K562 treated with DMSO at 1 percent for 12 hours (cell line): ENCODE measurements around the gene TBC1D10A. TPM values are rescaled to one million over a fixed set of nuclear protein-coding genes. Genes with fewer than 3 reads are reported as not detected.

Experiments
- total RNA-seq: library from RNA; unstranded; fragments of 300-600 nt; gene quantifications from 2 replicates; pipeline ENCODE4 v1.2.3, GENCODE V29; 2022; ENCODE audit not compliant: insufficient read depth

Gene TBC1D10A, protein sequence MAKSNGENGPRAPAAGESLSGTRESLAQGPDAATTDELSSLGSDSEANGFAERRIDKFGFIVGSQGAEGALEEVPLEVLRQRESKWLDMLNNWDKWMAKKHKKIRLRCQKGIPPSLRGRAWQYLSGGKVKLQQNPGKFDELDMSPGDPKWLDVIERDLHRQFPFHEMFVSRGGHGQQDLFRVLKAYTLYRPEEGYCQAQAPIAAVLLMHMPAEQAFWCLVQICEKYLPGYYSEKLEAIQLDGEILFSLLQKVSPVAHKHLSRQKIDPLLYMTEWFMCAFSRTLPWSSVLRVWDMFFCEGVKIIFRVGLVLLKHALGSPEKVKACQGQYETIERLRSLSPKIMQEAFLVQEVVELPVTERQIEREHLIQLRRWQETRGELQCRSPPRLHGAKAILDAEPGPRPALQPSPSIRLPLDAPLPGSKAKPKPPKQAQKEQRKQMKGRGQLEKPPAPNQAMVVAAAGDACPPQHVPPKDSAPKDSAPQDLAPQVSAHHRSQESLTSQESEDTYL
- 14.7 and 19.6 TPM in 2 replicates for total RNA-seq

GRCh38 chr22:30326706-30327362, at the start of gene TBC1D10A:
TSS of gene TBC1D10A (minus strand) at chr22:30326941. CDS start at chr22:30326881, 60 bp downstream.

DNA sequence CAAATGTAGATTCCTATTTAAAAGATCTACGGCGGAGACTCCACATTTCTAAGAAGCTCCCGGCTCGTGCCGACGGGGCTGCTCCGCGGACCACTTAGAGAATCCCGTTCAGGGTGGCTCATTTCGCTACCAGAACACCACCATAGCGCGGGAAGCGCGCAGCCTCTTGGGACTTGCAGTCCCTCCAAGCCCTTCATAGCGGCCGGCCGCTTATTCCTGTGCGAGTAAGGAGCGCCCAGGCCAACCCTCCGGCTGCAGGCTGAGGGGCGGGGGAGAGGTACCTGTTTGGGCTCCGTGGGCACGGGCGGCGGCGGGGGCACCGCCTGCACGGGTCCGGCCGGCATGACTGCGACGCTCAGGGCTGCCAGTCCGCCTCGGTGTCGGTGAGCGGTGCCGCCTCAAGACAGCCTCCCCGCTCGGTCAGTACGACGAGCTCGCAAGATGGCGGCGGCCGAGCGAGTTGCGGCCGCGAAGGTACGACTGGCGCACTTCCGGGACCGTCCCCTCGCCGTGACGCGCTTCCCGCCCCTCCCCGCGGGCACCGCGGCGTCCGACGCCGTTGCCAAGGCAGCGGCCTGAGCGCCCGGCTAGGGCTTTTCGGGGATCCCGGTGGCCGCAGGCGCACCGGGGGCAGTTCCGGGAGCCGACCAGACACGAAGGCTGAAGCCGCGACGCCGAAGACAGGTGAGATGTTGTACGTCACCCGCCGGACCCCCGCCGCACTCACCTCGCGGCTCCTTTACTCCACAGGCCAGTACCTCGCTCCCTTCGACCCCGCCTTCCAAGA, 29.9 kb upstream of the TBC1D10A start, which contains the start of the genes CCDC157 and SF3A1:
Gene CCDC157 (plus strand): TSS at position 559 of the 787 bp plus-strand sequence. CDS start 8,994 bp downstream, outside the sequence.
Gene SF3A1 (minus strand): TSS at position 446 of the 787 bp plus-strand sequence. CDS start 102 bp downstream, at position 344.

DNA sequence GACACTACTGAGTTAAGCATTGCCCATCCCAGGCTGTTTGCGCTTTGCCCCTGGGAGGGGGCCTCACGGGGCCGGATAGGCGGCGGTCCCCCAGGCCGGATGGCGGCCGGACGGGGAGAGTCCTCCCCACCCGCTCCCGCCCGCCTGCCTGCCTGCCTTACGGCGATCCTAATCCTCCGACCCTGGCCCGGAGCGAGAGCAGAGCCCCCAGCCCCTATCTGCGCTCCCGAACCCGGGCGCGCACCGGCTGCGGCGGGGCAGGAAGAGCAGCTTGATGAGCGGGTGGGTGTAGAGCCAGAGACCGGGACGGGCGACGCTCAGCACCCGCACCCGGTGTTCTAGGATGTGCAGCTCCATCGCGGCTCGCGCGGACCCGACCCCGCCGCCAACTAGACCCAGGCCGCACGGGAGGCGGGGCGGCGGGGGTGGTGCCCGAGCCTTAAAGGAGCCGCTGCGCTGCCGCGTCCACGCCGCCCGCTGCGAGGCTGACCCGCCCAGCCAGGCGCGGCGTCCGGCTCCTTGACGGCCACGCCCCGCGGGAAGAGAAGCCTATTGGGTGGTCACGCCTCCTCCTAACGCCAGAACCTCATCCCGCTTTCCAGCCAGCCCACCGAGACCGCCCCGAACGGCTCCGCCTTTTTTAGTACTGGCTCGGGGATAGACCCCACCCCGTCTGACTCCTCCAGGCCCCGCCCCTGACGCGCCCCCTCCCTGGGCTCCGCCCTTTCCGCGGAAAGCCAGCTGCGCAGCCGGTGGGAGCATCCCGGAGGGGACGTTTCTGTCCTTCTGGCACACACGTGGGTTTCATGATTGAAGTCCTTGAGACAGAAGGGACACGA, 37.4 kb downstream of the TBC1D10A start, which contains the start of gene CASTOR1:
Gene CASTOR1 (minus strand): TSS at position 365 of the 839 bp plus-strand sequence. CDS start 8 bp downstream, at position 357.

DNA sequence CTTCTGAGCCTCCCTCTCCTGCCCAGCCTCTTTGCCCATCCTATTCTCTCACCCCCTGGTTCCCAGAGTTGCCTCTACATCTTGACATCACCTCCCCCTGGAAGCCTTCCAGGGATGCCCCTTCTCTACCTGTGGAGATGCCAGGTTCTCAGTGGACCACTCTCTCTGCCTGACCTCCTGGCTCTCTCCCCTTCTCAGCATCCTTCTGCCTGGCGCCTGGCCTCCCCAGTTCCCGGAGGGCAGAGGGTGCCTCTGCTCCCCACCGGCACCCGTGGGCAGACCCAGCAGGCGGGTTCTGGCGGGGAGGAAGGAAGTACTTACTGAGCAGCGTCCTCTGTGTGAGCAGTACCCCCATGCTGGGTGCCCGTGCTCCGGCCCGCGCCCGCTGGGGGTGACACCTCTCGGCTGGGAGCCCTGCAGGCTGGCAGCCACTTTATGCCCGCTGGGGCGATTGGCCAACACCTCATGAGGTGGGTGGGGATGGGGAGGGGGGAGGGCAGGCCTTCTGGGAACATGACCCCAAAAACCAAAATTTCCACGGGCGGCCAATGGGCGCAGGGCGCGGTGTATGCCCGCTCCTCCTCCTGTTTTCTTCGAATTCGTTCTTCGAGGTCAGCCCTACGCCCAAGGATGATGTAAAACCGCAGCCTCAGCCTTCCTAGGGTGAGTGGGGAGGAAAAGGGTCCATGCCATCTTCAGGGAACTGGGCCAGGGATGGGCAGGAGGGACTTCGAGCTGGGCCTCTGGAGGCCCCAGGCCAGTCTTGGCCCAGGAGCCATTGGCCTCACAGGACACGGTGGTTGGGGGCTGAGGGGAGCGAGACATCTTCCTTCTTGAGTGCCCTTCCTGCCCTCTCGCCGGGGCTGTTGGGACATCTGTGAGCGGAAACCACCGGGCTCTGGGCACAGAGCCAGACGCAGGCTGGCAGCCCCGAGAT, 60.0 kb downstream of the TBC1D10A start, which contains the start of gene OSM:
Gene OSM (minus strand): TSS at position 407 of the 937 bp plus-strand sequence. CDS start 52 bp downstream, at position 355.

DNA sequence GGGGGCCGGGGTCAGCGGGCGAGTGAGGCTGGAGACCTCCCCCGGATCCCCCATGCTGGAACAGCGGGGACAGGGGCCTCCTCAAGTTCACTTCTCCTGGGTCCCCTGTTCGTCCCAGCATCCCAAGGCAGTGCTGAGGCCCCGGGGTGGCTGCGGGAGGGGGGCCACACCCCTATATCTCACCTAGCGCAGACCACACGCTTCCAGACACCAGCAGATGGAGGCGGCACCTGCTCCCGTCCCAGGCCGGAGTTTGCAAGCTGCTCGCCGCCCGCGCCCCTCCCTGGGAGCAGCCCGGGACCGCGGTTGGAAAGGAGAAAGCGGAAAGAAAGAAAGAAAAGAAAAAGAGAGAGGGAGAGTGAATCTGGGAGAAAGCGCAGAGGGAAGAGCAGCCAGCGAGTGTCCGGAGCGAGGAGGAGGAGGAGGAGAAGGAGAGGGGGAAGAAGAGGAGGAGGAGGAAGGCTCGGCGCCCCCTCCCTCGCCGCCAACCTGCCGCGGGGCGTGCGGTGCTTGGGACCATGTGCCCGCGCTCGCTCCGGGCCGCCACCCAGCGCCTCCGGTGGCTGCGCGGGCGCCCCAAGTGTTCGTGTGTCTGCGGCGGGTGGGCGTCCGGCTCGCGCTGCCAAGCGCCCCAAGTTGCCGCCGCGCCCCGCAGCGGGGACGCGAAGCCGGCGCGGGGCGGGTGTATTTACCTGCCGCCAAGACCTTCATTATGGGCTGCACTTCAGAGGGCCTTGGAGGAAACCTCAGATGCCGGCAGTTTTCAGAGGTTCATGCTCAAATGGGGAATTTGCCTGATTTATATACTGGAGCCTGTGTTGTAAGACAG, 80.5 kb downstream of the TBC1D10A start, which contains the start of gene LIF:
Gene LIF (minus strand): TSS at position 775 of the 829 bp plus-strand sequence. CDS start 64 bp downstream, at position 711.

Other genes with a start within 250 kb of the TBC1D10A start
- not detected in 2 replicates for gene HORMAD2, start 246.5 kb downstream of the TBC1D10A start, total RNA-seq
- not detected in 2 replicates for gene LIF, start 80.2 kb downstream of the TBC1D10A start, total RNA-seq
- not detected in 2 replicates for gene OSM, start 60.1 kb downstream of the TBC1D10A start, total RNA-seq
- 1.9 and 4.7 TPM in 2 replicates for gene CASTOR1, start 37.4 kb downstream of the TBC1D10A start, total RNA-seq
- 26.8 and 65.5 TPM in 2 replicates for gene SF3A1, start 30.0 kb upstream of the TBC1D10A start, total RNA-seq
- 1.8 and 2.8 TPM in 2 replicates for gene CCDC157, start 30.1 kb upstream of the TBC1D10A start, total RNA-seq
- gene RNF215, start 60.5 kb upstream of the TBC1D10A start, total RNA-seq: 3.4 and 7.5 TPM in 2 replicates
- 0.19 TPM in 1 of 2 replicates, not detected in the other for gene SEC14L2, start 70.1 kb upstream of the TBC1D10A start, total RNA-seq
- 35.8 and 45.6 TPM in 2 replicates for gene MTFP1, start 98.8 kb upstream of the TBC1D10A start, total RNA-seq
- gene SEC14L3, start 145.1 kb upstream of the TBC1D10A start, total RNA-seq: not detected in 2 replicates
- not detected in 2 replicates for gene SEC14L4, start 178.8 kb upstream of the TBC1D10A start, total RNA-seq
- gene SEC14L6, start 219.8 kb upstream of the TBC1D10A start, total RNA-seq: 0.53 and 1.8 TPM in 2 replicates
- gene GAL3ST1, start 247.7 kb upstream of the TBC1D10A start, total RNA-seq: 4.3 and 8.9 TPM in 2 replicates